Measurements from ENCODE around the gene APOE. TPM values are rescaled to one million over a fixed set of nuclear protein-coding genes. Genes with fewer than 3 reads are reported as not detected.

APOE gene
- total and polyA plus RNA-seq, 9 of the 15 experiments (the other 6 are each of a cell fraction or from before 2014, with no cell fraction given) = 0.14 to 180 (median 58.1) TPM; not detected in 1

DNA sequence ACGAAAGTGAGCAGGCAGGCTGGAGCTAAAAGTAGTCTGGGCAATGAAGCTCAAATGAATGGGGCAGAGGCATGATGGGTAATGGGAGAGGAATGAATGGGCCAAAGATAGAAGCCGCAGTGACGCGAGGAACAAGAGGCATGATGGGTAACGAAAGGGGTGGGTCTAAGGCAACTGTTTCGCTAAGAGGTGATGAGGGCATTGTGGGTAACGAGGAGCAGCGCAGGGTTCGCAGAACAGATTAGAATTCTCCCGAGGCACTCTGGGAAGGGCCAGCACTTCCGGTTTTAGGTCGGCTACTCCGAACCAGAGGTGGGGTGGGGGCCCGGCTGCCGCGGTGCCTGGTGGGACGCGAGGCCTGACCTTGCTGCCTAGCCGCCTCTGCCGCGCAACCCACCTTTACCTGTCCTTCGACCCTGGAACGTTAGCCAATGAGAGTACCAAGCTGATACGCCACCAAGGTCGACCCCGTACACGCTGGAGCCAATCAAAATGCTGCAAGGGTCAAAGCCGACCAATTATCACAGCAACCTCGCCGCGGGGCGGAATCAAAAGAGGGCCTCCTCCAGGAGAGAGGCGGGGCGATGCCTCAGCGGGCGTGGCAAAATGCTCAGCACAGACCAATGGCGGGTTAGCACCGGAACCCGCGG is 15.1 kb upstream of the APOE start (continued):
- TF ChIP-seq, protein P1, sequence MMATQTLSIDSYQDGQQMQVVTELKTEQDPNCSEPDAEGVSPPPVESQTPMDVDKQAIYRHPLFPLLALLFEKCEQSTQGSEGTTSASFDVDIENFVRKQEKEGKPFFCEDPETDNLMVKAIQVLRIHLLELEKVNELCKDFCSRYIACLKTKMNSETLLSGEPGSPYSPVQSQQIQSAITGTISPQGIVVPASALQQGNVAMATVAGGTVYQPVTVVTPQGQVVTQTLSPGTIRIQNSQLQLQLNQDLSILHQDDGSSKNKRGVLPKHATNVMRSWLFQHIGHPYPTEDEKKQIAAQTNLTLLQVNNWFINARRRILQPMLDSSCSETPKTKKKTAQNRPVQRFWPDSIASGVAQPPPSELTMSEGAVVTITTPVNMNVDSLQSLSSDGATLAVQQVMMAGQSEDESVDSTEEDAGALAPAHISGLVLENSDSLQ (IDR thresholded peaks at IDR 0.05) = peak; percentile 73
- peak; percentile 52; the same call in 1 of the 2 replicates for TF ChIP-seq JUND (IDR thresholded peaks at IDR 0.05; ENCODE audit: borderline replicate concordance, low read depth, low read length)
- TF ChIP-seq JUND (tag; IDR thresholded peaks at IDR 0.05; ENCODE audit: borderline replicate concordance, low read depth, low read length) = peak; percentile 55; the same call in 1 of the 3 replicates
- TF ChIP-seq, protein P2, sequence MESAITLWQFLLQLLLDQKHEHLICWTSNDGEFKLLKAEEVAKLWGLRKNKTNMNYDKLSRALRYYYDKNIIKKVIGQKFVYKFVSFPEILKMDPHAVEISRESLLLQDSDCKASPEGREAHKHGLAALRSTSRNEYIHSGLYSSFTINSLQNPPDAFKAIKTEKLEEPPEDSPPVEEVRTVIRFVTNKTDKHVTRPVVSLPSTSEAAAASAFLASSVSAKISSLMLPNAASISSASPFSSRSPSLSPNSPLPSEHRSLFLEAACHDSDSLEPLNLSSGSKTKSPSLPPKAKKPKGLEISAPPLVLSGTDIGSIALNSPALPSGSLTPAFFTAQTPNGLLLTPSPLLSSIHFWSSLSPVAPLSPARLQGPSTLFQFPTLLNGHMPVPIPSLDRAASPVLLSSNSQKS (CRISPR knock-in tag; IDR thresholded peaks at IDR 0.05) = no peak
- 0 out of 2 replicates have a peak, but pooled peaks have one; percentile 17 for TF ChIP-seq ATF1 (CRISPR knock-in tag; IDR thresholded peaks at IDR 0.05)
- peak; percentile 93 for TF ChIP-seq ATF1 (tag; IDR thresholded peaks at IDR 0.05)
- no peak for TF ChIP-seq ZNF347 (CRISPR knock-in tag; IDR thresholded peaks at IDR 0.05; ENCODE audit: low read depth)
- TF ChIP-seq NCOA1 (IDR thresholded peaks at IDR 0.05; ENCODE audit: low read depth) = 0 out of 2 replicates have a peak, but pooled peaks have one; percentile 57
- TF ChIP-seq, protein P3, sequence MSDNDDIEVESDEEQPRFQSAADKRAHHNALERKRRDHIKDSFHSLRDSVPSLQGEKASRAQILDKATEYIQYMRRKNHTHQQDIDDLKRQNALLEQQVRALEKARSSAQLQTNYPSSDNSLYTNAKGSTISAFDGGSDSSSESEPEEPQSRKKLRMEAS (CRISPR knock-in tag; IDR thresholded peaks at IDR 0.05) = 0 out of 2 replicates have a peak, but pooled peaks have one; percentile 14
- no peak for TF ChIP-seq GATA2 (CRISPR knock-in tag; IDR thresholded peaks at IDR 0.05)
- TF ChIP-seq RUNX1 (IDR thresholded peaks at IDR 0.05; ENCODE audit: low read depth) = no peak
- no peak for TF ChIP-seq HEY1 (CRISPR knock-in tag; IDR thresholded peaks at IDR 0.05; ENCODE audit: borderline replicate concordance)
- no peak for TF ChIP-seq CBX5 (IDR thresholded peaks at IDR 0.05; ENCODE audit: borderline replicate concordance, low read depth)
- TF ChIP-seq ZBED1 (IDR thresholded peaks at IDR 0.05) = 0 out of 2 replicates have a peak, but pooled peaks have one; percentile 23
- TF ChIP-seq MEF2D (tag; conservative IDR thresholded peaks at IDR 0.05; ENCODE audit: low read depth) = peak; percentile 95
- no peak for TF ChIP-seq MED1 (CRISPR knock-in tag; IDR thresholded peaks at IDR 0.05; ENCODE audit: borderline replicate concordance)
- no peak for TF ChIP-seq ZNF3 (CRISPR knock-in tag; IDR thresholded peaks at IDR 0.05)
- peak; percentile 30; the same call in 1 of the 2 replicates for TF ChIP-seq ZFX (CRISPR knock-in tag; IDR thresholded peaks at IDR 0.05)
- TF ChIP-seq DACH1 (IDR thresholded peaks at IDR 0.05; ENCODE audit: partially characterized antibody) = no peak
- no peak for TF ChIP-seq ETS2 (tag; IDR thresholded peaks at IDR 0.05; ENCODE audit: borderline replicate concordance, poor library complexity, severe bottlenecking)
- TF ChIP-seq FUS (optimal IDR thresholded peaks at IDR 0.05; ENCODE audit: low read depth, low read length) = no peak
- TF ChIP-seq PCBP2 (IDR thresholded peaks at IDR 0.05; ENCODE audit: low read depth, low read length, poor library complexity, severe bottlenecking) = no peak
- no peak for TF ChIP-seq ZSCAN29 (IDR thresholded peaks at IDR 0.05)
- TF ChIP-seq CHD4 (IDR thresholded peaks at IDR 0.05; ENCODE audit: insufficient read depth, insufficient replicate concordance, low read depth, low read length, poor library complexity, severe bottlenecking) = no peak
- TF ChIP-seq, protein P4, sequence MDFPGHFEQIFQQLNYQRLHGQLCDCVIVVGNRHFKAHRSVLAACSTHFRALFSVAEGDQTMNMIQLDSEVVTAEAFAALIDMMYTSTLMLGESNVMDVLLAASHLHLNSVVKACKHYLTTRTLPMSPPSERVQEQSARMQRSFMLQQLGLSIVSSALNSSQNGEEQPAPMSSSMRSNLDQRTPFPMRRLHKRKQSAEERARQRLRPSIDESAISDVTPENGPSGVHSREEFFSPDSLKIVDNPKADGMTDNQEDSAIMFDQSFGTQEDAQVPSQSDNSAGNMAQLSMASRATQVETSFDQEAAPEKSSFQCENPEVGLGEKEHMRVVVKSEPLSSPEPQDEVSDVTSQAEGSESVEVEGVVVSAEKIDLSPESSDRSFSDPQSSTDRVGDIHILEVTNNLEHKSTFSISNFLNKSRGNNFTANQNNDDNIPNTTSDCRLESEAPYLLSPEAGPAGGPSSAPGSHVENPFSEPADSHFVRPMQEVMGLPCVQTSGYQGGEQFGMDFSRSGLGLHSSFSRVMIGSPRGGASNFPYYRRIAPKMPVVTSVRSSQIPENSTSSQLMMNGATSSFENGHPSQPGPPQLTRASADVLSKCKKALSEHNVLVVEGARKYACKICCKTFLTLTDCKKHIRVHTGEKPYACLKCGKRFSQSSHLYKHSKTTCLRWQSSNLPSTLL (IDR thresholded peaks at IDR 0.05) = no peak
- TF ChIP-seq FOXA1 (IDR thresholded peaks at IDR 0.05; ENCODE audit: borderline replicate concordance) = no peak
- TF ChIP-seq OTX1 (CRISPR knock-in tag; IDR thresholded peaks at IDR 0.05) = peak; percentile 95
